Right renal cortex interstitium (tissue), 3 donors: ENCODE measurements around the gene DDI2. TPM values are rescaled to one million over a fixed set of nuclear protein-coding genes. Genes with fewer than 3 reads are reported as not detected.
"Not testable (repeated sequence)": the region's sequence is repeated elsewhere in the genome, so short reads cannot be mapped to it uniquely, and the experiment has no call there.

Experiments
- DNase-seq, 3 donors: peaks; one replicate each; pipeline ENCODE4 v3.0.0-alpha.2; 2013; ENCODE audit warnings: low read depth in 3 of 3, low spot score in 2 of 3
- polyA plus RNA-seq, 3 donors: library from polyadenylated mRNA; unstranded; fragments of 120-200 nt; gene quantifications; one replicate each; pipeline ENCODE4 v1.2.1, GENCODE V29; 2013; ENCODE audit not compliant: insufficient read length in 3 of 3

DDI2 gene
- 10 to 100 TPM; 18.2 to 18.8 (median 18.3) TPM for polyA plus RNA-seq

GRCh38 chr1:15617173-15618076 is at the start of gene DDI2:
TSS of gene DDI2 (plus strand) at chr1:15617458. CDS start at chr1:15617671, 213 bp downstream.
- peak; percentile 84 to 95 (median 95) for DNase-seq

- DNase-seq: no peak
Measured at GRCh38 chr1:15568387-15569073, 48.7 kb upstream of the DDI2 start.

- DNase-seq: no peak
Measured at GRCh38 chr1:15570861-15571260, 46.4 kb upstream of the DDI2 start.

- no peak for DNase-seq
Measured at GRCh38 chr1:15571266-15571665, 46.0 kb upstream of the DDI2 start.

GRCh38 chr1:15573477-15573876 is 43.8 kb upstream of the DDI2 start:
- no peak for DNase-seq

GRCh38 chr1:15574741-15575140 is 42.5 kb upstream of the DDI2 start:
- DNase-seq: no peak

GRCh38 chr1:15575549-15576150 is 41.6 kb upstream of the DDI2 start:
- DNase-seq: no peak

GRCh38 chr1:15577691-15578090 is 39.6 kb upstream of the DDI2 start:
- no peak for DNase-seq

GRCh38 chr1:15578921-15579682 is 38.2 kb upstream of the DDI2 start:
- no peak for DNase-seq

- no peak for DNase-seq
Measured at GRCh38 chr1:15579683-15580047, 37.6 kb upstream of the DDI2 start.

- no peak for DNase-seq
Measured at GRCh38 chr1:15583016-15583706, 34.1 kb upstream of the DDI2 start.

- DNase-seq: no peak
Measured at GRCh38 chr1:15584489-15585363, 32.5 kb upstream of the DDI2 start, which contains the start of gene AGMAT. TSS of gene AGMAT (minus strand) at chr1:15585051. CDS start at chr1:15584967, 84 bp downstream.

GRCh38 chr1:15592285-15592684 is 25.0 kb upstream of the DDI2 start:
- no peak for DNase-seq

- no peak for DNase-seq
Measured at GRCh38 chr1:15595809-15596617, 21.2 kb upstream of the DDI2 start.

- no peak for DNase-seq
Measured at GRCh38 chr1:15598436-15598835, 18.8 kb upstream of the DDI2 start.

GRCh38 chr1:15603050-15603965 is 13.9 kb upstream of the DDI2 start:
- peak; percentile 90 to 94 (median 91) for DNase-seq

- not testable (repeated sequence) for DNase-seq
Measured at GRCh38 chr1:15603966-15604282, 13.3 kb upstream of the DDI2 start.
